ENCODE measurements around the gene SEC14L2. TPM values are rescaled to one million over a fixed set of nuclear protein-coding genes. Genes with fewer than 3 reads are reported as not detected.
"Not testable (repeated sequence)": the region's sequence is repeated elsewhere in the genome, so short reads cannot be mapped to it uniquely, and the experiment has no call there.

Gene SEC14L2
- total RNA-seq, 3 donors from 2014 or later: 5.3 to 45.7 (median 29.5) TPM

DNA sequence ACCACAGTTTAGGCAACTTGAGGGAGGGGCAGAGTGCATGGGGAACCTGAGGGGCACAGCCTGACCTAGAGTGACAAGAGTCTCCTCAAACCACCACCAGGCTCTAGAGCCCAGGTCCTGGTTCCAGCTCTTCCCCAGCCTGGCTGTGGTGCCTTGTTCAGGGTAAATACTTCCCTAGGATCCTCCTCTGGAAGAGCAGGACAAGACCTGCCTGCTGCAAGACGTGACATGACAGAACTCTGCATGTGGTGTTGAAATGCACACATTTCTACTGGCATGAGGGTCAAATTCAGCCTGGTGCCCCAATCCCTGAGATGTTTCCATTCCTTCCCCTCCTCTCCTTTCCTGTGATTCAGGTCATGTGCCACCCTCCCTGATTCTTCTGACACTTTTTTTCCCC, 3.3 kb downstream of the SEC14L2 start:
- Histone ChIP-seq H3K4me1 (peaks cover 5% of the 10 kb centered on the region in 2 donors), H3K36me3 (no peaks in the 10 kb centered on the region), H3K27me3 (no peaks in the 10 kb centered on the region)

DNA sequence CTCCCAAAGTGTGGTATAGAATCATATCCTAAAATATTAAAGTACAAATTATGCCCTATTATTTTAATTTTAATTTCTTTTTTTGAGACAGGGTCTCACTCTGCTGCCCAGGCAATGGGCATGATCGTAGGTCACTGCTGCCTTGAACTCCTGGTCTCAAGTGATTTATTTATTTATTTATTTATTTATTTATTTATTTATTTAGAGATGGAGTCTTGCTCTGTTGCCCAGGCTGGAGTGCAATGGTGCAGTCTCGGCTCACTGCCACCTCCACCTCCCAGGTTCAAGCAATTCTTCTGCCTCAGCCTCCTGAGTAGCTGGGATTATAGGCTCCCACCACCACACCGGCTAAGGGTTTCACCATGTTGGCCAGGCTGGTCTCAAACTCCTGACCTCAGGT, 4.2 kb downstream of the SEC14L2 start:
- H3K9me3 ChIP-seq; H3K27me3 ChIP-seq; H3K36me3 ChIP-seq; H3K4me3 ChIP-seq; DNase-seq (ENCODE audit: low spot score in 2 of 2); H3K4me1 ChIP-seq; H3K27ac ChIP-seq; intact Hi-C loops (cut with DNase I; ENCODE audit: low total_unique reads): not testable (repeated sequence)

More for the DNA sequence above, 3.3 kb downstream of the SEC14L2 start:
- intact Hi-C loops (cut with DNase I; ENCODE audit: low total_unique reads): no loop called here
- Histone ChIP-seq H3K4me3 (peak overlapping the region in 1 of 3 donors; percentile 51), H3K27ac (peak overlapping the region; percentile 72 to 95), H3K9me3 (no peaks in the 10 kb centered on the region)
- DNase-seq (ENCODE audit: low spot score in 2 of 2): peak in 1 of 2 donors; percentile 47
- TF ChIP-seq POLR2A (IDR thresholded peaks at IDR 0.05): no peak

DNA sequence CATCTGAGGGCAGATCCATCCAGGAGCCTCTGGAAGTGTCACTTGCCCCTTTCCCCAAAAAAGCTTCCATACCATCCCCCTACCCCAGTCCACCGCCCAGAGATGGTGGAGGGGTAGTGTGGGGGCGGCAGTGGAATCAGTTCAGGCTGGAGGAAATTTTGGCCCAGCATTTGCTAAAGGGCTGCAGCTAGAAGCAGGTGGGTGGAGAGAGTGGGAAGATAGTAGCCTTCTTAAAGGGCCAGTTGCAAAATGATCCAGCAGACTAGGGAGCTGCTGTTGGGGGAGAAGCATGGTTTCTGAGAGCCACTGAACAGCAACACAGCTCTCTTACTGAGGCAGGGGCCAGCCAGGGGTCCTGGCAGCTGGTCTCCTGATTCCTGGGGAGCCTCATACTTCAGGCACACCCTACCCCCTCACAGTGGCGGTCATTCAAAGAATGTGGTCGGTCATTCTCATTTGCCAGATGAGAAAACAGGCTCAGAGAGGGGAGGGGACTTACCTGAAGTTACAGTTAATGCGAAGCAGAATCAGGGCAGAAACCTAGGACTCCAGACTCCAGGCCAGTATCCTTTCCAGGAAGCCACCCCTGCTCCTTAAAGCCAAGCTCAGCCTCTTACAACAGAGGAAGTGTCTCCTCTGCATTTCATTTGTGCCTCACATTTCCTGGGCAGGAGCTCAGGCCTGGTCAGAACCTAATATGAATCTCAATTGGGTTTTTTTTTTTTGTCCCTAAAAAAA, 5.4 kb downstream of the SEC14L2 start:
- intact Hi-C loops (cut with DNase I; ENCODE audit: low total_unique reads): no loop called here
- no peaks in the 10 kb centered on the region for H3K27me3 ChIP-seq
- TF ChIP-seq POLR2AphosphoS5 (IDR thresholded peaks at IDR 0.05): no peak
- TF ChIP-seq, protein P1, sequence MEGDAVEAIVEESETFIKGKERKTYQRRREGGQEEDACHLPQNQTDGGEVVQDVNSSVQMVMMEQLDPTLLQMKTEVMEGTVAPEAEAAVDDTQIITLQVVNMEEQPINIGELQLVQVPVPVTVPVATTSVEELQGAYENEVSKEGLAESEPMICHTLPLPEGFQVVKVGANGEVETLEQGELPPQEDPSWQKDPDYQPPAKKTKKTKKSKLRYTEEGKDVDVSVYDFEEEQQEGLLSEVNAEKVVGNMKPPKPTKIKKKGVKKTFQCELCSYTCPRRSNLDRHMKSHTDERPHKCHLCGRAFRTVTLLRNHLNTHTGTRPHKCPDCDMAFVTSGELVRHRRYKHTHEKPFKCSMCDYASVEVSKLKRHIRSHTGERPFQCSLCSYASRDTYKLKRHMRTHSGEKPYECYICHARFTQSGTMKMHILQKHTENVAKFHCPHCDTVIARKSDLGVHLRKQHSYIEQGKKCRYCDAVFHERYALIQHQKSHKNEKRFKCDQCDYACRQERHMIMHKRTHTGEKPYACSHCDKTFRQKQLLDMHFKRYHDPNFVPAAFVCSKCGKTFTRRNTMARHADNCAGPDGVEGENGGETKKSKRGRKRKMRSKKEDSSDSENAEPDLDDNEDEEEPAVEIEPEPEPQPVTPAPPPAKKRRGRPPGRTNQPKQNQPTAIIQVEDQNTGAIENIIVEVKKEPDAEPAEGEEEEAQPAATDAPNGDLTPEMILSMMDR (IDR thresholded peaks at IDR 0.05): no peak
- no peaks in the 10 kb centered on the region for H3K36me3 ChIP-seq
- no peaks in the 10 kb centered on the region for H3K9me3 ChIP-seq
- peaks cover 5% of the 10 kb centered on the region in 2 donors for H3K4me1 ChIP-seq
- peak overlapping the region; percentile 58 to 81 for H3K27ac ChIP-seq
- no peak for DNase-seq (ENCODE audit: low spot score in 2 of 2)
- peak overlapping the region in 1 of 3 donors; percentile 39 for H3K4me3 ChIP-seq

DNA sequence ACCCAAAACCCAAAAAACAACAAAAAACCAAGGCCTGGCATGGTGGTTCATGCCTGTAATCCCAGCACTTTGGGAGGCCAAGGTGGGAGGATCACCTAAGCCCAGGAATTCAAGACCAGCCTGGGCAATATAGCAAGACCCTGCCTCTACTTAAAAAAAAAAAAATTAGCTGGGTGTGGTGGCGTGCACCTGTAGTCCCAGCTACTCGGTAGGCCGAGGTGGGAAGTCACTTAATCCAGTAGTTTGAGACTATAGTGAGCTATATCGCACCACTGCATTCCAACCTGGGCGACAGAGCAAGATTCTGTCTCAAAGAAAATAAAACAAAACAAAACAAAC, 5.9 kb downstream of the SEC14L2 start:
- DNase-seq (ENCODE audit: low spot score in 2 of 2); intact Hi-C loops (cut with DNase I; ENCODE audit: low total_unique reads); H3K36me3 ChIP-seq; H3K9me3 ChIP-seq; H3K4me1 ChIP-seq; H3K27me3 ChIP-seq; H3K4me3 ChIP-seq: not testable (repeated sequence)
- H3K27ac ChIP-seq: peak overlapping the region in 1 of 2 donors; percentile 58

DNA sequence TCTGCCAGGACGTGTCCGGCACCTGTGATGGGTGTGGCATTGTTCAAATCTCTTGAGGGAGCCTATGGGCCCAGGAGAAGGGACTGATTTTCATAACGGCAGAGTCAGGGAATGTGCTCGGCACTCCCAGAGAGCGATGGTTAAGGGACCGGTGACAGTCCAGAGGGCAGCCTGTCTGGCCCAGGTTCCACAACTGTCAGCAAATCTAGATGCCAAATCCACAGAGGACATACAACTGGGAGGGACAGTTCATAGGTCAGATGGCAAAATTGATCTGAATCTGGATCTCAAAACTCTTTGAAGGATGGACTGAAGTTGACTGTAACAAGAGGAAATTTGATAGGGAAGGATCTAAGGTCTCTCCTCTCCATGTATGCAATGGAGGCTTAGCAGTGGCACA, 7.5 kb downstream of the SEC14L2 start:
- H3K27me3 ChIP-seq: no peaks in the 10 kb centered on the region
- H3K9me3 ChIP-seq: no peaks in the 10 kb centered on the region
- intact Hi-C loops (cut with DNase I; ENCODE audit: low total_unique reads): no loop called here
- peak overlapping the region in 1 of 2 donors; percentile 25 for H3K27ac ChIP-seq
- no peak for DNase-seq (ENCODE audit: low spot score in 2 of 2)
- TF ChIP-seq POLR2A (IDR thresholded peaks at IDR 0.05): no peak
- TF ChIP-seq, protein P1 (IDR thresholded peaks at IDR 0.05): no peak
- TF ChIP-seq POLR2AphosphoS5 (IDR thresholded peaks at IDR 0.05): no peak
- no peaks in the 10 kb centered on the region for H3K4me1 ChIP-seq
- no peak overlapping the region for H3K4me3 ChIP-seq
- H3K36me3 ChIP-seq: no peaks in the 10 kb centered on the region

DNA sequence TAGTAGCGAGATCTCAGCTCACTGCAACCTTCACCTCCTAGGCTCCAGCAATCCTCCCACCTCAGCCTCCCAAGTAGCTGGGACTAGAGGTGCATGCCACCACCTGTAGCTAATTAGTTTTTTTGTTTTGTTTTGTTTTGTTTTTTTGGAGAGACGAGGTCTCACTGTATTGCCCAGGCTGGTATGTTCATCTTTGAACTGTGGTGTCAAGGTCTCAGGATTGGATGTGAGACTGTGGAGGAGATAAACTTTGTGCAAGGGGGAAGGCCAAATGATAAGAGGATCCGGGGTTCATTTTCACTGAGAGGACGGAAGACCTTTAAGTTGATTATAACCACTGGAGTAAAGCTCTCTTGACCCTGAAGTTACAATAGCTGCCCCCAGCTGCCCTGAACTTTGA, 8.9 kb downstream of the SEC14L2 start:
- intact Hi-C loops (cut with DNase I; ENCODE audit: low total_unique reads): no loop called here
- no peak overlapping the region for H3K4me3 ChIP-seq
- no peaks in the 10 kb centered on the region for H3K36me3 ChIP-seq
- TF ChIP-seq, protein P1 (IDR thresholded peaks at IDR 0.05): no peak
- TF ChIP-seq POLR2A (IDR thresholded peaks at IDR 0.05): no peak
- no peak for TF ChIP-seq POLR2AphosphoS5 (IDR thresholded peaks at IDR 0.05)
- peak overlapping the region in 1 of 2 donors; percentile 14 for H3K27ac ChIP-seq
- DNase-seq (ENCODE audit: low spot score in 2 of 2): no peak
- H3K9me3 ChIP-seq: no peaks in the 10 kb centered on the region
- no peaks in the 10 kb centered on the region for H3K27me3 ChIP-seq
- H3K4me1 ChIP-seq: no peaks in the 10 kb centered on the region

DNA sequence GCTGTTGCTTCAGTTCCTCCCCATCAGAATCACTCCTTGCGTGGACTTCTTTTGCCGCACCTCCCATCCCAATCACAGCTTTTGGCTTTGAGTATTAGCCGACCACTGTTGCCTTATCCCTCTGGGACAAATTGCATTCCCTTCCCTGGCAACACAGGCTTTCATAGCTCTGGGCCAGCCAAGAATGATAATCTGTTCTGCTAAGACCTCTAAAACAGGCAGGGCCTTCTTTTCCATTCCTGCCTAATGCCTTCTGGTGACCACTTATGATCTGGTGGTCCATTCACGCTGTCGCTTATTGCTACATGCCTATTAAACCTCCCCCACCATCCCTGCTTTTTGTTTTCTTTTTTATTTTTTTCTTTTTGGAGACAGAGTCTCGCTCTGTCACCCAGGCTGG, 9.6 kb downstream of the SEC14L2 start:
- H3K36me3 ChIP-seq: no peaks in the 10 kb centered on the region
- no peak for TF ChIP-seq POLR2A (IDR thresholded peaks at IDR 0.05)
- TF ChIP-seq POLR2AphosphoS5 (IDR thresholded peaks at IDR 0.05): no peak
- TF ChIP-seq, protein P1 (IDR thresholded peaks at IDR 0.05): no peak
- no peak overlapping the region for H3K4me3 ChIP-seq
- H3K27ac ChIP-seq: no peak overlapping the region
- DNase-seq (ENCODE audit: low spot score in 2 of 2): no peak
- no peaks in the 10 kb centered on the region for H3K27me3 ChIP-seq
- intact Hi-C loops (cut with DNase I; ENCODE audit: low total_unique reads): no loop called here
- no peaks in the 10 kb centered on the region for H3K9me3 ChIP-seq
- H3K4me1 ChIP-seq: no peaks in the 10 kb centered on the region
